Heart left ventricle (tissue), 13 donors: ENCODE data around the gene RGS18.

Experiments used
- CTCF ChIP-seq, 12 donors: fragments of 200-600 bp; sonication (generic) in 4 of 12; IDR thresholded peaks; one replicate each; pipeline versions ENCODE4 v1.5.0 to v1.8.0; 2018 to 2022; ENCODE audit warnings: antibody characterized with exemption in 12 of 12, mild to moderate bottlenecking in 5 of 12
- POLR2A ChIP-seq, 2 donors: fragments of 450-650 bp; IDR thresholded peaks; one replicate each; pipeline ENCODE4 v1.6.1; 2017; ENCODE audit warnings: antibody characterized with exemption in 2 of 2, mild to moderate bottlenecking in 2 of 2, moderate library complexity in 2 of 2
- donor health status: ischemic (EF 13 %, LVEDD 7.1; RV severe dilation, severe dysfunction).
- donor health status: DM: no; HTN: yes; CAD: no.
- donor health status: DM: no; HTN: no; CAD: no.
- donor health status: ischemic (EF 25% LVEDD 6.9; RV normal size, moderate dysfunction).
- donor health status: ischemic (EF 25% LVEDD 5.7; RV mildly dilated, moderate dysfunction).
- donor health status: ischemic (EF 35%, LVEDD 5.7; RV mildly dilated, moderate dysfunction).
- donor health status: nonischemic (EF 11% LVEDD 7.7; RV severe dilation, severe dysfunction).
- donor health status: DM: yes; HTN: yes; CAD: no.
- donor health status: PGD.
- donor health status: ischemic (EF 29% LVEDD 5.4; RV normal size, mild dysfunction).
- donor health status: nonischemic (EF 23%, LVEDD 6.1; RV moderate dilation, normal function).

GRCh38 chr1:192160196-192160595 is 1.9 kb downstream of the RGS18 start:
- TF ChIP-seq POLR2A (IDR thresholded peaks at IDR 0.05), result no peak
- TF ChIP-seq CTCF (IDR thresholded peaks at IDR 0.05), result no peak
